Duodenal mucosa (tissue), 2 donors: ENCODE results near the gene EDN2.

ENCODE experiments used
- H3K27ac ChIP-seq: one replicate; pipeline ENCODE4 v1.7.0; 2013; ENCODE audit warnings: low read depth, low read length
- H3K27me3 ChIP-seq, 2 donors: one replicate each; pipeline ENCODE4 v1.7.0; 2013; ENCODE audit warnings: low read length in 2 of 2, control low read depth in 1 of 2; ENCODE audit not compliant: insufficient read depth in 2 of 2, control insufficient read depth in 1 of 2
- H3K36me3 ChIP-seq, 2 donors: one replicate each; pipeline ENCODE4 v1.7.0; 2013; ENCODE audit warnings: low read length in 2 of 2, control low read depth in 1 of 2; ENCODE audit not compliant: insufficient read depth in 2 of 2, control insufficient read depth in 1 of 2
- H3K4me1 ChIP-seq, 2 donors: one replicate each; pipeline ENCODE4 v1.7.0; 2013; ENCODE audit warnings: low read length in 2 of 2, control low read depth in 1 of 2; ENCODE audit not compliant: insufficient read depth in 2 of 2, control insufficient read depth in 1 of 2
- H3K4me3 ChIP-seq, 2 donors: one replicate each; pipeline ENCODE4 v1.7.0; 2013; ENCODE audit warnings: low read length in 2 of 2, low read depth in 1 of 2
- H3K9ac ChIP-seq, 2 donors: one replicate each; pipeline ENCODE4 v1.7.0; 2013; ENCODE audit warnings: low read length in 2 of 2, low read depth in 1 of 2
- H3K9me3 ChIP-seq, 2 donors: one replicate each; pipeline ENCODE4 v1.7.0; 2013; ENCODE audit warnings: low read length in 2 of 2, control low read depth in 1 of 2; ENCODE audit not compliant: control insufficient read depth in 1 of 2

EDN2 gene

GRCh38 chr1:41450747-41451285 lies 33.7 kb downstream of the EDN2 start:
- Histone ChIP-seq H3K36me3 (no peaks in the 10 kb centered on the region), H3K4me3 (no peak overlapping the region), H3K4me1 (peaks cover 30 to 34% of the 10 kb centered on the region in 2 donors), H3K9ac (no peak overlapping the region), H3K27ac (no peak overlapping the region), H3K9me3 (no peaks in the 10 kb centered on the region), H3K27me3 (no peaks in the 10 kb centered on the region)

DNA sequence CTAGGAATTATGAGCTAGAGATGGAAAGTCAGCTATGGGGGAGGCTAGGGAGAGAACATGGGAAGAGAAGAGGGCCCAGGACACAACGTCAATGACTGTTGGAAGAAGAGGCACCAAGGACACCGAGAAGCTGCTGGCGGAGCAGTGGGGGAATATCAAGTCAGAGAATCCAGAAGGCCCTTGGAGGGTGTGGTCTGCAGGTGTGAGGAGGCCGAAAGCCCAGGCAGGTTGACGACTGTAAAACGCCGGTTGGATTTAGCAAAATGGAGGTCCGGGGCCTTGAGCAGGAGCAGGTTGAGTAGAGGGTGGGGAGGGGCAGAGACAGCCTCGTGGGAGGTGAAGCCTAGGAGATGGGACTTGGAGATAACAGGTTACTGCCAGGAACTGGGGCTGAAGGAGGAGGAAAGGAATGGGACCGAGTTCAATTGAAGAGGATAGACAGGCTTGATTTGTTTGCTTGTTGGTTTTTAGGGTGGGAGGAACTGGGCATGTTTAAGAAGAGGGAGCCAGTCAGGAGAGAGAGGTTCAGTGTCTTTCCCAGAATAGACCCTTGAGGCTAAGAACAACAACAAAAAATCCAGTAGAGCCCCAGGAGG lies 35.1 kb downstream of the EDN2 start:
- Histone ChIP-seq H3K9me3 (peaks cover 2 to 7% of the 10 kb centered on the region in 2 donors), H3K4me3 (no peak overlapping the region), H3K9ac (no peak overlapping the region), H3K4me1 (peaks cover 26 to 28% of the 10 kb centered on the region in 2 donors), H3K36me3 (no peaks in the 10 kb centered on the region), H3K27me3 (no peaks in the 10 kb centered on the region), H3K27ac (no peak overlapping the region)

GRCh38 chr1:41448821-41449220 lies 35.7 kb downstream of the EDN2 start:
- Histone ChIP-seq H3K4me1 (peaks cover 20 to 22% of the 10 kb centered on the region in 2 donors), H3K9me3 (peaks cover 7 to 12% of the 10 kb centered on the region in 2 donors), H3K36me3 (no peaks in the 10 kb centered on the region), H3K9ac (no peak overlapping the region), H3K4me3 (no peak overlapping the region), H3K27ac (no peak overlapping the region), H3K27me3 (no peaks in the 10 kb centered on the region)

GRCh38 chr1:41447995-41448770 lies 36.3 kb downstream of the EDN2 start:
- Histone ChIP-seq H3K4me3 (no peak overlapping the region), H3K27me3 (no peaks in the 10 kb centered on the region), H3K27ac (no peak overlapping the region), H3K9me3 (peaks cover 7 to 12% of the 10 kb centered on the region in 2 donors), H3K9ac (no peak overlapping the region), H3K36me3 (no peaks in the 10 kb centered on the region), H3K4me1 (peaks cover 13 to 16% of the 10 kb centered on the region in 2 donors)

DNA sequence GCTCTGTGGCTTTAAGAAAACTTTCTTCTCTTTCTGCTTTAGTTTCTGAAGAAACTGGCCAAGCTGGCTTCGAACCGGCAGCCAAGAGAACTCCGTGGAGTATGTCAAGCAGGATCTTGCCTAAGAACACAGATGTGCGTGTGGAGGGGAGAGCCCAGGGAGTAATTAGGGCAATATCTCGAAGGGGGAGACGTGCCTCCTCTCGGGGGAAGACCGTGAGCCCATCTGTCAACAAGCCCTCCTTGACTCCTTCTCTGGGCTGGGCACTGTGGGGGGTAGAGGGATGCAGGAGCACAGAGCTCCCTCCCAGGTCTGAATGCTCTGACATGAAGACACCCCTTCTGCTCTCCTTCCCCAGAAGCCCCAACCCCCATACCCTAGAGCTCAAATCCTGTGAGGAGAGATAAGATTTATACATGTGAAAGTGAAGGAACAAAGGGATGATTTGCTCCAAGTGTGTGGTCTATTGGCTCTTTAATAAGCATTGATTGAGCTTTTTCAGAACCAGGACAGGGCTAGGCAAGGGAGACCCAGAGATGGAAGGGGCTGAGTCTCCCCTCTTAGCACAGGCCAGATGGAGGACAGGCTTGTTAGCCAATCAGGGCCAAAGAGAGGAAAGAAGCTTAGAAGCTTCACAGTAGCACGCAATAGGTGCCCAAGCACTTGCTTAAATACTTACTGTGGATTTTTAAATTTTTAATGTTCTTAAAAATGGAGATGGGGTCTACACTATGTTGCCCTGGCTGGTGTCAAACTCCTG lies 37.5 kb downstream of the EDN2 start:
- no peak overlapping the region for H3K4me3 ChIP-seq
- peaks cover 4 to 6% of the 10 kb centered on the region in 2 donors for H3K4me1 ChIP-seq
- peaks cover 7 to 12% of the 10 kb centered on the region in 2 donors for H3K9me3 ChIP-seq
- no peak overlapping the region for H3K27ac ChIP-seq
- no peak overlapping the region for H3K9ac ChIP-seq
- no peaks in the 10 kb centered on the region for H3K36me3 ChIP-seq
- H3K27me3 ChIP-seq: no peaks in the 10 kb centered on the region

DNA sequence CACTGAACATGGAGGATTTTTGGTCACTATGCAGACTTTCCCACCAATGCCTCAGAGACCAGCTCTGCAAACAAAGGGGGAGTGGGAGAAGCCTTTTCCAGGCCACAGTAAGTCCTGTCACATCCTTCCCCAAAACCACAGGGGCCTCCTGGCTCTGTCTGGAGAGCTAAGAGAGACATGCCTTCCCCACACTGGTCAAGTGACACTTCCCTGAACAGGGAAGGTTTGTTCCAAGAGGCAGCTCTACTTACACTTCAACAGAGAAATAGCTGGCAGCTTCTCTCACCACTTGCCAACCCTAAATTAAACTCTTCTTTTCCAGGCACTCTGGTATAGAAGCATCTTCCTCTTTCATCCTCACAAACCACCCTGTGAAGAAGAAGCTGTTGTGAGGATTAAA lies 39.7 kb downstream of the EDN2 start:
- H3K4me3 ChIP-seq: no peak overlapping the region
- H3K9me3 ChIP-seq: peaks cover 7 to 12% of the 10 kb centered on the region in 2 donors
- no peak overlapping the region for H3K27ac ChIP-seq
- H3K4me1 ChIP-seq: peaks cover 3% of the 10 kb centered on the region in 2 donors
- no peaks in the 10 kb centered on the region for H3K36me3 ChIP-seq
- H3K27me3 ChIP-seq: no peaks in the 10 kb centered on the region
- no peak overlapping the region for H3K9ac ChIP-seq

DNA sequence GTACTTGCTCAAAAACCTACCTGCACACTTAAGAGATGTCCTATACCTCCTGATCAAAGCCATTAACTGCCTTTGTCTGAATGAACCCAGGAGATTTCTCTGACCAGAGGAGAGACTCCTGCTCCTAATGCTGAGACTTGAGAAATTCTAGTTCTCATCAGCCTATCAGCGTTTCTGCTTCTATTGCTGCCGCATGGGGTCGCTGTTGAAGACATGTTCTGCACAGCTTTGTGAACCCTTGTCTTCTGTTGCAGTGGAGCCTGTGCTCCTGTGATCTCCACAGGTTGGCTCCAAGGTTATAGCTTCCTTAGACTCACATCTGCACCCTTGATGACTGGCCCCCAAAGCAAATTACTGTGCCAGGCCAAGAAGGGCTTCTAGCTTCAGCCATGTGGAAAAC lies 40.2 kb downstream of the EDN2 start:
- H3K36me3 ChIP-seq: no peaks in the 10 kb centered on the region
- H3K27me3 ChIP-seq: peaks cover 0 to 5% of the 10 kb centered on the region in 2 donors
- H3K4me3 ChIP-seq: no peak overlapping the region
- no peak overlapping the region for H3K9ac ChIP-seq
- no peak overlapping the region for H3K27ac ChIP-seq
- peaks cover 7 to 12% of the 10 kb centered on the region in 2 donors for H3K9me3 ChIP-seq
- H3K4me1 ChIP-seq: peaks cover 0 to 3% of the 10 kb centered on the region in 2 donors

DNA sequence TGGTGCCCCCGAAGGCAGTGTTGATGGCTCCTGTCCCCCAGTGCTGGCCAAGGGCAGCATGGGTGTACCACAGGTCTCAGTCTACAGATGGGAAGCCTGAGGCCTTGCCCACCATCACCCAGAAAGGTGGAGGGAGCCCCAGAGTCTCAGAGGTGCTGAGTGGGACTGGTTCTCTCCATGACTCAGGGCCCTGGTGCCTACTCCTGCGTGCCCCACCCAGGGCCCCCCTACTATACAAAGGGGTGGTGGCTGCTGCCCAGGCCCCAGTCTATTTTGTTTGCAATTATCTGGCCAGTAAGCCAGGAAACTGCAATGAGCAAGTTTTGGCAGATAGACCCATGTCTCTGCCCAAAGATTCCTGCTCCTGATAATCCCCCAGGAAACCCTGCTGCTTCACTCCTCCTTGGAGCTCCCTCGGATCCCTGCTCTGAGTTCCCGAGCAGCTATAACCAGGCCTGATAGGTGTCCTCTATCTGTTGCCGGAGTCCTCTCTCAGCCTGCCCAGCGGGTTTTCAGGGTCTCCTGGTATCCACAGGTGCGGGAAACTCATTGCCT lies 41.7 kb downstream of the EDN2 start:
- Histone ChIP-seq H3K36me3 (no peaks in the 10 kb centered on the region), H3K27ac (no peak overlapping the region), H3K4me1 (peaks cover 0 to 3% of the 10 kb centered on the region in 2 donors), H3K27me3 (peaks cover 0 to 6% of the 10 kb centered on the region in 2 donors), H3K9ac (no peak overlapping the region), H3K9me3 (peaks cover 7 to 12% of the 10 kb centered on the region in 2 donors), H3K4me3 (no peak overlapping the region)

- Histone ChIP-seq H3K9me3 (peaks cover 7 to 12% of the 10 kb centered on the region in 2 donors), H3K27ac (no peak overlapping the region), H3K4me1 (no peaks in the 10 kb centered on the region), H3K9ac (no peak overlapping the region), H3K4me3 (no peak overlapping the region), H3K27me3 (peaks cover 4 to 11% of the 10 kb centered on the region in 2 donors), H3K36me3 (no peaks in the 10 kb centered on the region)
These were observed 44.0 kb downstream of the EDN2 start for GRCh38 chr1:41440321-41441085.
